ENCODE results near the gene PDSS2.

- TF ChIP-seq POLR2A (IDR thresholded peaks at IDR 0.05) = no peak
- TF ChIP-seq CTCF (IDR thresholded peaks at IDR 0.05 in 8 of 11, conservative IDR thresholded peaks at IDR 0.05 in 3 of 11) = no peak
- no peak for TF ChIP-seq POLR2AphosphoS5 (IDR thresholded peaks at IDR 0.05)
Measured at GRCh38 chr6:107361753-107362604, 97.4 kb downstream of the PDSS2 start.
